ENCODE results near the gene KRT24.

GRCh38 chr17:40686192-40686591 is 17.4 kb downstream of the KRT24 start:
- TF ChIP-seq CTCF (IDR thresholded peaks at IDR 0.05; ENCODE audit: insufficient read depth, low read depth, low read length) (no peak), EZH2 (IDR thresholded peaks at IDR 0.05; ENCODE audit: insufficient read depth, low read length) (no peak)

All from astrocyte (in vitro differentiated cells and primary cell).